A673 (cell line): ENCODE results near the gene SCYL3.

Experiments
- EZH2 ChIP-seq: fragments of 200-600 bp; sonication (generic); IDR thresholded peaks from 2 replicates; pipeline ENCODE4 v1.6.1; 2017; ENCODE audit warnings: borderline replicate concordance, low read depth, mild to moderate bottlenecking, mixed read lengths, antibody characterized with exemption, low read length; ENCODE audit not compliant: poor library complexity, severe bottlenecking
- TF ChIP-seq, protein P1 (sequence below): fragments of 300-800, 200-600 bp; sonication (generic); conservative IDR thresholded peaks from 2 replicates; pipeline ENCODE4 v1.5.1; 2017; ENCODE audit warnings: low read depth, mild to moderate bottlenecking, antibody characterized with exemption, low read length, moderate library complexity, mixed read lengths

DNA sequence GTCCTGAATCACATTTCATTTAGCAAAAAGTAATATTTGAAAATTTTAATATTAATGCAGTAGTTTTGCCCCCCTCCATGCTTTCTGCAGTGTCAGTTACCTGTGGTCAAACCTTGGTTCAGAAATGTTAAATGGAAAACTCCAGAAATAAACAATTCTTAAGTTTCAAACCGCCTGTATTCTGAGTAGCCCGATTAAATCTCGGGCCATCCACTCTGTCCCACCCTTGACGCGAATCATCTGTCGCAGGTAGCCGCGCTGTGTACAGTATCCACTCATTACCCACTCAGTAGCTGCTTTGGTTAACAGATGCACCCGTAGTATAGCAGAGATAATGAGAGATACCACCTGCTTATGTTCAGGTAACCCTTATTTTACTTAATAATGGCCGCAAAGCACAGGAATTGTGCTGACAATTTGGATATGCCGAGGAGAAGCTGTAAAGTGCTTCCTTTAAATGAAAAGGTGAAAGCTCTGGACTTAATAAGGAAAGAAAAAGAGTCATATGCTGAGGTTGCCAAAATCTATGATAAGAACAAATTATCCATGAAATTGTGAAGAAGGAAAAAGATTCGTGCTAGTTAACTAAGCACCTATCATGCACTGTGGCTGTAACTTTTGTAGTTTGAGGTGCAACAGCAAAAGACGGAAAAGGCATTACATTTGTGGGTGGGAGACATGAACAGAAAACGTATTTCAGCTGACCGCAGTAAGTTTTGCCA lies 889 bp upstream of the SCYL3 start:
- TF ChIP-seq, protein P1, sequence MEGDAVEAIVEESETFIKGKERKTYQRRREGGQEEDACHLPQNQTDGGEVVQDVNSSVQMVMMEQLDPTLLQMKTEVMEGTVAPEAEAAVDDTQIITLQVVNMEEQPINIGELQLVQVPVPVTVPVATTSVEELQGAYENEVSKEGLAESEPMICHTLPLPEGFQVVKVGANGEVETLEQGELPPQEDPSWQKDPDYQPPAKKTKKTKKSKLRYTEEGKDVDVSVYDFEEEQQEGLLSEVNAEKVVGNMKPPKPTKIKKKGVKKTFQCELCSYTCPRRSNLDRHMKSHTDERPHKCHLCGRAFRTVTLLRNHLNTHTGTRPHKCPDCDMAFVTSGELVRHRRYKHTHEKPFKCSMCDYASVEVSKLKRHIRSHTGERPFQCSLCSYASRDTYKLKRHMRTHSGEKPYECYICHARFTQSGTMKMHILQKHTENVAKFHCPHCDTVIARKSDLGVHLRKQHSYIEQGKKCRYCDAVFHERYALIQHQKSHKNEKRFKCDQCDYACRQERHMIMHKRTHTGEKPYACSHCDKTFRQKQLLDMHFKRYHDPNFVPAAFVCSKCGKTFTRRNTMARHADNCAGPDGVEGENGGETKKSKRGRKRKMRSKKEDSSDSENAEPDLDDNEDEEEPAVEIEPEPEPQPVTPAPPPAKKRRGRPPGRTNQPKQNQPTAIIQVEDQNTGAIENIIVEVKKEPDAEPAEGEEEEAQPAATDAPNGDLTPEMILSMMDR: no peak
- no peak for TF ChIP-seq EZH2
